H1 (cell line): ENCODE results near the gene ANKIB1. TPM values are rescaled to one million over a fixed set of nuclear protein-coding genes. Genes with fewer than 3 reads are reported as not detected.

Experiments used
- CTCF ChIA-PET: fragments of 300-600 bp; sonication (Branson Sonifier 250); formaldehyde crosslinking; loops from one replicate; lab custom pipeline; 2021; ENCODE audit not compliant: partially characterized antibody; lab: Charles Lee
- POLR2A ChIA-PET: fragments of 300-600 bp; sonication (Branson Sonifier 250); formaldehyde crosslinking; loops from one replicate; lab custom pipeline; 2021; ENCODE audit warnings: inconsistent platforms; ENCODE audit not compliant: partially characterized antibody; lab: Charles Lee
- DNase-seq, 2 experiments: peaks; one replicate each; pipeline versions ENCODE4 v3.0.0 to v3.0.0-alpha.2; 2010 to 2022; ENCODE audit warnings: low spot score in 2 of 2, low read depth in 1 of 2, mixed read lengths in 1 of 2
- FAIRE-seq: peaks from 2 replicates; lab custom pipeline; 2011; peaks lifted over from hg19 to GRCh38; lab: Jason Lieb, UNC
- H2AFZ ChIP-seq: 2 replicates; pipeline ENCODE4 v1.8.1; 2012; ENCODE audit warnings: low read length, inconsistent platforms
- H2AK5ac ChIP-seq: 2 replicates; pipeline ENCODE4 v1.6.1; 2013; ENCODE audit warnings: low read depth, low read length
- H2BK120ac ChIP-seq: replicated peaks from 2 replicates; pipeline ENCODE3; 2013; ENCODE audit warnings: low read depth, low read length, inconsistent platforms
- H2BK12ac ChIP-seq: 2 replicates; pipeline ENCODE4 v1.6.1; 2013; ENCODE audit warnings: low read depth, low read length
- H2BK15ac ChIP-seq: 2 replicates; pipeline ENCODE4 v1.6.1; 2013; ENCODE audit warnings: low read length
- H2BK20ac ChIP-seq: 2 replicates; pipeline ENCODE4 v1.6.1; 2013; ENCODE audit warnings: low read length
- H2BK5ac ChIP-seq: 2 replicates; pipeline ENCODE4 v1.6.1; 2013; ENCODE audit warnings: low read depth, low read length
- H3K14ac ChIP-seq: 2 replicates; pipeline ENCODE4 v1.6.1; 2013; ENCODE audit warnings: inconsistent platforms; ENCODE audit not compliant: insufficient read length
- H3K18ac ChIP-seq: 2 replicates; pipeline ENCODE4 v1.6.1; 2013; ENCODE audit warnings: low read length; ENCODE audit errors: extremely low read depth
- H3K23ac ChIP-seq: 2 replicates; pipeline ENCODE4 v1.6.1; 2013; ENCODE audit warnings: inconsistent platforms; ENCODE audit not compliant: insufficient read length
- H3K23me2 ChIP-seq: 2 replicates; pipeline ENCODE4 v1.6.1; 2013; ENCODE audit warnings: low read depth, low read length
- H3K27ac ChIP-seq: 2 replicates; pipeline ENCODE4 v1.6.1; 2011; ENCODE audit warnings: low read depth, low read length, inconsistent platforms
- H3K27me3 ChIP-seq, 4 experiments: replicated peaks in 1 of 4; 1 replicate in 1 of 4; 2 replicates in 3 of 4; pipeline versions ENCODE4 v1.6.1 to v1.8.1; 2011 to 2013; ENCODE audit warnings: low read length in 3 of 4, mild to moderate bottlenecking in 3 of 4, inconsistent platforms in 2 of 4, mixed read lengths in 2 of 4, moderate library complexity in 1 of 4; ENCODE audit not compliant: control insufficient read depth in 3 of 4, insufficient read depth in 3 of 4; ENCODE audit errors: extremely low read depth in 1 of 4
- H3K36me3 ChIP-seq, 4 experiments: 2 replicates each; pipeline versions ENCODE4 v1.6.1 to v1.8.1; 2011 to 2013; ENCODE audit warnings: mild to moderate bottlenecking in 4 of 4, low read length in 3 of 4, moderate library complexity in 2 of 4, control low read depth in 1 of 4, inconsistent platforms in 1 of 4; ENCODE audit not compliant: insufficient read depth in 4 of 4, control insufficient read depth in 2 of 4
- H3K4ac ChIP-seq: replicated peaks from 2 replicates; pipeline ENCODE3; 2013; ENCODE audit warnings: low read length, low read depth, mixed read lengths, inconsistent platforms; ENCODE audit not compliant: insufficient read length
- H3K4me1 ChIP-seq, 4 experiments: replicated peaks in 1 of 4; 1 replicate in 1 of 4; 2 replicates in 3 of 4; pipeline versions ENCODE4 v1.6.1 to v1.8.1; 2011 to 2013; ENCODE audit warnings: low read length in 3 of 4, inconsistent platforms in 2 of 4, mixed read lengths in 1 of 4; ENCODE audit not compliant: insufficient read depth in 4 of 4, control insufficient read depth in 3 of 4
- H3K4me2 ChIP-seq, 2 experiments: 2 replicates each; pipeline versions ENCODE4 v1.6.1 to v1.8.1; 2011 to 2013; ENCODE audit warnings: low read depth in 2 of 2, low read length in 2 of 2, control low read depth in 1 of 2, inconsistent platforms in 1 of 2, mild to moderate bottlenecking in 1 of 2; ENCODE audit not compliant: insufficient read depth in 1 of 2
- H3K4me3 ChIP-seq, 4 experiments: fragments of 200-600, 300-600 bp in 1 of 4; sonication (generic), shearing (Covaris generic), sonication (Bioruptor Twin) in 1 of 4; 2 replicates each; pipeline versions ENCODE4 v1.5.1 to v1.8.1; 2011 to 2016; ENCODE audit warnings: low read length in 4 of 4, low read depth in 3 of 4, control low read depth in 2 of 4, inconsistent platforms in 2 of 4, mild to moderate bottlenecking in 2 of 4, mixed read lengths in 1 of 4, moderate library complexity in 1 of 4; ENCODE audit not compliant: insufficient read depth in 2 of 4; ENCODE audit errors: extremely low read depth in 1 of 4
- H3K56ac ChIP-seq: replicated peaks from 2 replicates; pipeline ENCODE3; 2013; ENCODE audit warnings: low read depth, mild to moderate bottlenecking, mixed read lengths, low read length, inconsistent platforms; ENCODE audit not compliant: insufficient read length
- H3K79me1 ChIP-seq: 2 replicates; pipeline ENCODE4 v1.6.1; 2013; ENCODE audit warnings: low read depth, low read length, control low read depth
- H3K79me2 ChIP-seq, 2 experiments: 2 replicates each; pipeline versions ENCODE4 v1.6.1 to v1.8.1; 2012 to 2013; ENCODE audit warnings: low read length in 2 of 2, mild to moderate bottlenecking in 2 of 2, inconsistent platforms in 1 of 2; ENCODE audit not compliant: insufficient read depth in 2 of 2, control insufficient read depth in 1 of 2
- H3K9ac ChIP-seq, 4 experiments: replicated peaks in 1 of 4; 1 replicate in 1 of 4; 2 replicates in 3 of 4; pipeline versions ENCODE4 v1.6.1 to v1.8.1; 2011 to 2013; ENCODE audit warnings: low read depth in 3 of 4, low read length in 3 of 4, control low read depth in 2 of 4, mild to moderate bottlenecking in 2 of 4, moderate library complexity in 2 of 4, inconsistent platforms in 1 of 4; ENCODE audit errors: extremely low read depth in 1 of 4
- H3K9me3 ChIP-seq, 2 experiments: 2 replicates each; pipeline versions ENCODE4 v1.6.1 to v1.8.1; 2012 to 2013; ENCODE audit warnings: mild to moderate bottlenecking in 2 of 2, moderate library complexity in 2 of 2, control low read depth in 1 of 2, inconsistent platforms in 1 of 2, low read depth in 1 of 2, low read length in 1 of 2, mixed read lengths in 1 of 2; ENCODE audit not compliant: insufficient read depth in 2 of 2
- H4K20me1 ChIP-seq, 2 experiments: replicated peaks in 1 of 2; 2 replicates each; pipeline versions ENCODE3 to v1.8.1; 2011 to 2013; ENCODE audit warnings: inconsistent platforms in 2 of 2, low read length in 2 of 2, mild to moderate bottlenecking in 1 of 2; ENCODE audit not compliant: insufficient read depth in 2 of 2, control insufficient read depth in 1 of 2
- H4K5ac ChIP-seq: 2 replicates; pipeline ENCODE4 v1.6.1; 2013; ENCODE audit warnings: low read length, low read depth, mixed read lengths, inconsistent platforms; ENCODE audit not compliant: insufficient read length
- H4K8ac ChIP-seq: 2 replicates; pipeline ENCODE4 v1.8.0; 2013; ENCODE audit warnings: mild to moderate bottlenecking, moderate library complexity, low read length, inconsistent platforms; ENCODE audit not compliant: insufficient read depth; ENCODE audit errors: extremely low read depth
- H4K91ac ChIP-seq: replicated peaks from 2 replicates; pipeline ENCODE3; 2013; ENCODE audit warnings: low read length, mixed read lengths, inconsistent platforms; ENCODE audit not compliant: insufficient read length
- CBX8 ChIP-seq: fragments of 300-800, 300-1000 bp; sonication (generic); IDR thresholded peaks from 2 replicates; pipeline ENCODE4 v1.7.1; 2016; ENCODE audit warnings: low read depth, low read length, borderline replicate concordance
- CEBPB ChIP-seq: IDR thresholded peaks from 2 replicates; pipeline ENCODE4 v1.6.1; 2012; ENCODE audit warnings: low read depth, low read length
- EP300 ChIP-seq, 2 experiments: IDR thresholded peaks; 1 replicate in 1 of 2; 2 replicates in 1 of 2; pipeline ENCODE4 v1.6.1; 2011 to 2012; ENCODE audit warnings: low read depth in 2 of 2, low read length in 2 of 2, mild to moderate bottlenecking in 2 of 2, borderline replicate concordance in 1 of 2, inconsistent platforms in 1 of 2, moderate library complexity in 1 of 2
- NANOG ChIP-seq: IDR thresholded peaks from 2 replicates; pipeline ENCODE4 v1.6.1; 2011; ENCODE audit warnings: low read length, low read depth, mild to moderate bottlenecking, inconsistent platforms; ENCODE audit not compliant: insufficient read depth, poor library complexity, severe bottlenecking
- RBBP5 ChIP-seq: IDR thresholded peaks from 2 replicates; pipeline ENCODE4 v1.7.1; 2012; ENCODE audit warnings: low read depth, mild to moderate bottlenecking, inconsistent platforms, low read length, moderate library complexity, borderline replicate concordance
- SIN3A ChIP-seq, 2 experiments: IDR thresholded peaks in 1 of 2; conservative IDR thresholded peaks in 1 of 2; 2 replicates each; pipeline ENCODE4 v1.6.1; 2011 to 2012; ENCODE audit warnings: low read length in 2 of 2, improper control_type of control experiment in 1 of 2, low read depth in 1 of 2, mild to moderate bottlenecking in 1 of 2
- SP1 ChIP-seq: IDR thresholded peaks from 2 replicates; pipeline ENCODE4 v1.6.1; 2011; ENCODE audit warnings: low read depth, low read length
- TAF7 ChIP-seq: optimal IDR thresholded peaks from 2 replicates; pipeline ENCODE3; 2011; ENCODE audit warnings: low read depth, mild to moderate bottlenecking, inconsistent platforms, low read length, moderate library complexity, borderline replicate concordance
- WGBS, 2 experiments: shearing (Covaris generic) in 1 of 2; methylation state at CpG; one replicate each; pipeline versions ENCODE4 v1.1.6 to v1.1.7; 2013 to 2015; ENCODE audit warnings: low lambda C conversion rate in 2 of 2, mixed read lengths in 2 of 2, inconsistent platforms in 1 of 2, low coverage in 1 of 2, missing lambda C conversion rate in 1 of 2; ENCODE audit not compliant: insufficient replicate concordance in 2 of 2, insufficient coverage in 1 of 2, insufficient read length in 1 of 2; ENCODE audit errors: extremely low coverage in 1 of 2, missing lambda C conversion rate in 1 of 2; 5-methylcytosine and 5-hydroxymethylcytosine counted together
- polyA plus RNA-seq, 7 experiments: library from polyadenylated mRNA; depleted of rRNA in 3 of 7; stranded (reverse) in 5 of 7; unstranded in 2 of 7; fragments of >200 nt in 5 of 7; fragments of 200-250 nt in 2 of 7; gene quantifications; 1 replicate in 5 of 7; 2 replicates in 1 of 7; 4 replicates in 1 of 7; pipeline versions ENCODE4 v1.2.1 to v1.2.3, GENCODE V29; 2011 to 2013; ENCODE audit warnings: missing spikeins in 2 of 7, mixed read lengths in 2 of 7
- total RNA-seq: library from RNA; stranded (reverse); fragmentation: NEBNext Ultra II Directional; extraction: Animal tissue kit (Norgen Biotek cat#: 25700); gene quantifications from 2 replicates; pipeline ENCODE4 v1.2.1, GENCODE V29; 2021

Gene ANKIB1
- total and polyA plus RNA-seq, 2 of the 8 experiments (the other 6 are each of a cell fraction or from before 2014, with no cell fraction given): 19.2 to 43.0 TPM

- no peak overlapping the region for H4K91ac ChIP-seq
- no peak for TF ChIP-seq EP300 (IDR thresholded peaks at IDR 0.05; ENCODE audit: borderline replicate concordance in 1 of 2, low read depth in 2 of 2, low read length in 2 of 2)
- TF ChIP-seq CBX8: no peak
- no peak for TF ChIP-seq NANOG
- TF ChIP-seq RBBP5: no peak
- TF ChIP-seq SIN3A (conservative IDR thresholded peaks at IDR 0.05 in 1 of 2, IDR thresholded peaks at IDR 0.05 in 1 of 2; ENCODE audit: low read depth in 1 of 2, low read length in 2 of 2): no peak
- no peak for TF ChIP-seq TAF7
- no peak for TF ChIP-seq CEBPB
- no peak for TF ChIP-seq SP1
- TF ChIP-seq, all 59 proteins: peak for 0
- H3K27ac ChIP-seq: no peak overlapping the region
- no peak overlapping the region for H3K14ac ChIP-seq
- no peak overlapping the region for H4K8ac ChIP-seq
- ChIA-PET POLR2A (no interaction called here), CTCF (no interaction called here)
- no peak overlapping the region for H3K56ac ChIP-seq
- H2AK5ac ChIP-seq: no peak overlapping the region
- no peaks in the 10 kb centered on the region; a peak in 1 of 8 replicates for H3K36me3 ChIP-seq
- no peaks in the 10 kb centered on the region for H3K79me2 ChIP-seq
- H3K23ac ChIP-seq: no peak overlapping the region
- no peak overlapping the region for H3K18ac ChIP-seq
- no peak for DNase-seq
- H3K4ac ChIP-seq: no peak overlapping the region
- H3K79me1 ChIP-seq: no peaks in the 10 kb centered on the region
- no peaks in the 10 kb centered on the region for H3K4me1 ChIP-seq
- H2BK20ac ChIP-seq: no peak overlapping the region
- H2BK5ac ChIP-seq: no peak overlapping the region
- no peaks in the 10 kb centered on the region for H3K23me2 ChIP-seq
- 84% methylated on average over 3 of the region's 3 CpGs; no CpG with 5 or more reads in 1 of the 2 experiments for WGBS, 2 experiments
- H2BK12ac ChIP-seq: no peak overlapping the region
- no peak overlapping the region for H2BK15ac ChIP-seq
- no peak overlapping the region for H2AFZ ChIP-seq
- no peaks in the 10 kb centered on the region for H4K20me1 ChIP-seq
- H2BK120ac ChIP-seq: no peak overlapping the region
- no peak overlapping the region for H4K5ac ChIP-seq
- no peaks in the 10 kb centered on the region for H3K9me3 ChIP-seq
- peaks cover 0 to 1% (median 0%) of the 10 kb centered on the region in 4 experiments; a peak in 1 of 7 replicates for H3K27me3 ChIP-seq
- FAIRE-seq: no peak
- H3K4me3 ChIP-seq: no peak overlapping the region
- no peak overlapping the region for H3K9ac ChIP-seq
- H3K4me2 ChIP-seq: no peak overlapping the region
These were observed 67.3 kb downstream of the ANKIB1 start for GRCh38 chr7:92313055-92313454.
